ENCODE results near the gene ZFP36.
A peak's percentile ranks its signal among the peaks of the same experiment; 100 is the strongest.
"Not testable (repeated sequence)": the region's sequence is repeated elsewhere in the genome, so short reads cannot be mapped to it uniquely, and the experiment has no call there.

ZFP36 gene, protein sequence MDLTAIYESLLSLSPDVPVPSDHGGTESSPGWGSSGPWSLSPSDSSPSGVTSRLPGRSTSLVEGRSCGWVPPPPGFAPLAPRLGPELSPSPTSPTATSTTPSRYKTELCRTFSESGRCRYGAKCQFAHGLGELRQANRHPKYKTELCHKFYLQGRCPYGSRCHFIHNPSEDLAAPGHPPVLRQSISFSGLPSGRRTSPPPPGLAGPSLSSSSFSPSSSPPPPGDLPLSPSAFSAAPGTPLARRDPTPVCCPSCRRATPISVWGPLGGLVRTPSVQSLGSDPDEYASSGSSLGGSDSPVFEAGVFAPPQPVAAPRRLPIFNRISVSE

GRCh38 chr19:39406656-39407409 is at the start of gene ZFP36:
TSS of gene ZFP36 (plus strand) at chr19:39406847. CDS start at chr19:39406905, 58 bp downstream.
- peak; percentile 56 to 68 for DNase-seq

GRCh38 chr19:39359026-39359425 is 47.6 kb upstream of the ZFP36 start:
- DNase-seq = no peak

- no peak for DNase-seq
Observed at GRCh38 chr19:39360599-39360998, 46.0 kb upstream of the ZFP36 start.

DNA sequence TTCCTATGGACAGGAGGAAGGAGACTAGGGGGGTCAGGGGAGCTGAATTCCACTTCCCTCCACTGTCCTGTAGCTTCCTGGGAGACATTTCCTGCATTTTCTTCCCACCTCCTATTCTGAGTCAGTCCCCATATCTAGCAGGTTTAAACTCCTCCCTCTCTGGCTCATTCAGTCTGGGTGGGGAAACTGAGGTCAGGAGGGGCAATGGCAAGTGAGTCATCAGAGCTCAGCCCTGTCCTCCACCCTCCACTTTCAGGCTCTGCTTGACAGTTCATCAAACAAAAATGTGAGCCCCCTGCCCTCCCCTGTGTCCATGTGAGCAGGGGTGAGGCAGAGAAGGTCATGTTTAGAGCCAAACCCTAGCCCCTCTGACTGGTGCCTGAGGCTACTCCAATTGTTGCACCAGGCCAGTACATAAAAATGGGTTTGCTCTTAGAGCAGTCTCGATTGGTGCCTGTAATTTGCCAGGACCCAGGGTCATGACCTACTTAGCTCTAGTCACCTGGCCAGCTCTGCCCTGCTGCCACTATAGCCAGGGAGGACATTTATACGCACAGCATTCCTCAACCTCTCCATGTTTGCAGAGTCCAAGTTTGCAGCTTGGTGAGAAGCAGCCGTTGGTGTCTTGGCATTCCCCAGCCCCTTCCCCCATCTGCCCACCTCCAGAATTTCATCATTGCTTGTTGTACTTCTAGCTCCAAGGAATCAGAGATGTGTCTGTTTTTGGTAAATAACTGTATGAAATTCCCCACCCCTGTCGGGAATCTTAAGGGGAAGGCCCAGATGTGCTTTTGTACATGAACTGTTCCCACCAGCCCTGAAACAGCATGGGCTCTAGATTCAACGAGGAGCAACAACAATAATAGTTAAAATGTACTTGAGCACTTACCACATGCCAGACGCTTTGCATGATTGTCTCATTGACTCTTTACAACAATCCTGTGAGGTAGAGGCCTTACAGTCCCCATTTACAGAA is 43.7 kb upstream of the ZFP36 start:
- no peak for DNase-seq

DNA sequence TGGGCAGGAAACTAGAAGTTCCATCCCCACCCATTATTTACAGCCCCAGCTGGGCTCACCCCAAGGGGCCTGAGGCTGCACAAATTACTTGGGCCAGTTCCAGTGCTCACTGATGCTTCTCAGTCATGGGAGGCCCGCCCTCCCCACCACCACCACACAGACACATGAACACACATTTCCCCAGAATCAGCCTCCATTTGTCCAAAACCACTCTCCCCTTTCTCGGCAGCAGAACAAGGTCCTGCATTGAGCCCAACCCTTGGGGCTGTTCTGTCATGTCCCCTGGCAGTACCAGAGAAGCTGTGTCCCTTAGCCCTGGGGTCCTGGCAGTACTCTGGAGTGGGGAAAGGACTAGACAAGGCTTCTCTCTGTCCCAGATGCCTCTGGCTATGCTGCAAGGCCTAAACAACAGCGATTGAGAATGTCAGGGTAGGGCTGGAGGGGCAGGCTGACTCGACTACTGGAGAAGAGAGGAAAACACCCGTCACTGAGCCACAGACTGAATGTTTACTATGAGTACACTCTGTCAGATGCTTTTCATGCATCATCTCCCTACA is 42.7 kb upstream of the ZFP36 start:
- DNase-seq = no peak

GRCh38 chr19:39365531-39365930 is 41.1 kb upstream of the ZFP36 start:
- no peak for DNase-seq

DNA sequence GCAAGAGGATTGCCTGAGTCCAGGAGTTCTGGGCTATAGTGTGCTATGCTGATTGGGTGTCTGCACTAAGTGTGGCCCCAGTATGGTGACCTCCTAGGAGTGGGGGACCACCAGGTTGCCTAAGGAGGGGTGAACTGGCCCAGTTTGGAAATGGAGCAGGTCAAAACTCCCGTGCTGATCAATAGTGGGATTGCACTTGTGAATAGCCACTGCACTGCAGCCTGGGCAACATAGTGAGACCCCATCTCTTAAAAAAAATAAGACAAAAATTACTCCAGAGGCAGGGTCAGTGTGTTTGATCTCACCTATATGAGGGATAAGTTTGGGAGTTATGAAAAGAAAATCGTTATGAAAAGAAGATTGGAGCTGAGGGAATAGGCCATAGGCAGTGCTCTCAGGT is 37.4 kb upstream of the ZFP36 start:
- DNase-seq = no peak

DNA sequence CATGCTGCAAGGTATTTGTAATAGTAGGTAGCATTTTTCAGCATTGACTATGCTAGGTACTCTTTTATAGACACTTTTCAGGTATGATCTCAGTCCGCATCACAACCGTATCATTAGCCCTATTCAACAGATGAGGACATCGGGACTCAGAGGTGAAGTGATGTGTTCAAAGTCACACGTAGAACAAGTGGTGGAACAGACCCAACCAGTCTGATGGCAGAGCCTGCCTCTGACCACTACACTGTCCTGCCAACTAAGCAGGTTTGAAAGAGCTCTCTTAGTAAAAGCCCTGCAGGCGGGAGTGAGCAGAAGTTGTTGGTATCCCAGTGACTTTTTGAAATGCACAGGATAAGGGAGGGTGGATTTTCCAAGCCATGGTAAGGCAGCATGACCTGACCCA is 35.9 kb upstream of the ZFP36 start:
- DNase-seq = no peak

GRCh38 chr19:39372047-39372802 is 34.4 kb upstream of the ZFP36 start:
- DNase-seq = no peak

DNA sequence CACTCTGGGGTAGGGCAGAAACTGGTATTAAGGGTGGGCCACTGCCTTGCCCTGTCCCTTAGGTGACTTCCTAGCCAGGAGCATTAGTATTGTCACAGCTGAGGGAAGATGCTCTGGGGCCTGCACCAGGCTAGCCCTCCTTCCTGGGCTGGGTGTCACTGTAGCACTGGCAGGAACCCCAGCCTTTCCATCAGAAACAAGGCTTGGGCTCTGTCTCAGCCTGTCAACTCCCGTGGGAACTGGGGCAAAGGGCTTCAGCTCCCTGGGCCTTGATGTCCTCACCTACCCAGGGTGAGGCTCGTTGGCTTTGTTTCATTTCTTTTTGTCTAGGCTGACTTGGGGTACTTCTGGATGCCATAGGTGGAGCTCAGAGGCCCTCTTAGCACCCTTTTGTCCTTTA is 33.7 kb upstream of the ZFP36 start:
- DNase-seq = no peak

DNA sequence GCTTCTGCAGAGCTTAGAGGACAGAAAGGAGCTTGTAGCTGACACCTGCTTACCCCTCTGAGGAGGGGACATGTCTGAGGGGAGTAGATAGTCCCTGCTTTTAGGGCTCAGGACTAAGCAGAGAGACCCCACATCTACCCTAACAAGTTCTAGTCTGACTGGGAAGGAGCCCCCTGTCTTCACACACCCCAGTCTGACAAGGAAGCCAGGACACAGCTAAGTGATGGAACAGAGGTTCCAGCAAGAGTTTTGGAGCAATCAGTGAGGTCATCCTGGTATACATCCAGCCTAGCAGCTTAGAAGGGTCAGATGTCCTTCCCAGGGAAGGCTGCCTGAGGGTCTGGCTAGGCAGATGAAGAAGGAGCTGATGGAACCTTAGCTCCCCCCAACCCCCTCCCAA is 30.7 kb upstream of the ZFP36 start:
- no peak for DNase-seq

DNA sequence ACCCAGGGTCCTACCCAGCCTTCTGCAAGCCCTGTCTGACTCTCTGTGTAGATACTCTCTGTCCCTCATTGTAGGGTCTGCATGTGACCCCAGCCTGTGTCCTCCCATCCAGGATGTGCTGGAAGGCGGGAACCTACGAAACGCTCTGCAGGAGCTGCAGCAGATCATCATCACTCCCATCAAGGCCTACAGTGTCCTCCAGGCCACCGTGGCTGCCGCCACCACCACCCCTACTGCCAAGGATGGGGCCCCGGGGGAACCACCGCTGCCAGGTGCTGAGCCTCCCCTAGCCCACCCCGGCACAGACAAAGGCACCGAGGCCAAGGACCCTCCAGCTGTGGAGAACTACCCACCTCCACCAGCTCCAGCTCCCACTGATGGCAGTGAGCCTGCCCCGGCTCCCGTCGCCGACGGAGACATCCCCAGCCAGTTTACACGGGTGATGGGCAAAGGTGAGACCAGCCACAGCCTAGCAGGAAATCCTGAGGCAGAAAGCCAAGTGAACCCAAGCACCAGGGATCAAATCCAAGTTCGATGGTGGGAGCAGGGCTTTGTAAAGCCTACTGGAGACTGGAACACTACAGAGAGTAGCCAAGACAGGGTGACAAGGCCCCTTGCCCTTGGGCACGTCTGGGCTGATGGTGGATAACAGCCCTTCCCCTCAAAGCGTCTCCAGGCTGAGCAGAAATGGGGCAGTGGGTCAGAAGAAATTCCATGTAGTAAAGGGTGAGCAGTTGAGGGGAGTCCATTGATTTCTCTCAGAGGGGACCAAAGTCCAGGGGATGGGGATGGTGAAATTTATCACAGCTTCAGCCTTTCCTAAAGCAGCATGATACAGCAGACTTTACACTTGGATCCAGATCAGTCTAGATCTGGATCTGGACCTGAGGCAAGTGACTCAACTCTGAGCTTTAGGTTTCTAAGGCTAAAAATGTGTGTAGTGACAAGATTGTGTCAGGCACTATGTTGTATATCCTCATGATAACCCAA is 29.0 kb upstream of the ZFP36 start:
- no peak for DNase-seq

DNA sequence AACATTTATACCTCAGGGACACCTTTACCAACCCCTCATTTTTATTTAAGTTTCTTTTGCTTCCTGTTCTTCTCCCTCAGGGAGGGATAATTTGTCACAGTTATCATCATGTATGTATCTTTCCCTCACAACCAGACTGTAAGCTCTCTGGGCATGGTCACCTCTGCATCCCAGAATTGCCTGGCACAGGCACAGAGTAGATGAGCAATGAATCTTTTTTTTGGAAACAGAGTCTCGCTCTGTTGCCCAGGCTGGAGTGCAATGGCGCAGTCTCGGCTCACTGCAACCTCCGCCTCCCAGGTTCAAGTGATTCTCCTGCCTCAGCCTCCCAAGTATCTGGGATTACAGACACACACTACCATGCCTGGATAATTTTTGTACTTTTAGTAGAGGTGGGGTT is 27.3 kb upstream of the ZFP36 start:
- not testable (repeated sequence) for DNase-seq

DNA sequence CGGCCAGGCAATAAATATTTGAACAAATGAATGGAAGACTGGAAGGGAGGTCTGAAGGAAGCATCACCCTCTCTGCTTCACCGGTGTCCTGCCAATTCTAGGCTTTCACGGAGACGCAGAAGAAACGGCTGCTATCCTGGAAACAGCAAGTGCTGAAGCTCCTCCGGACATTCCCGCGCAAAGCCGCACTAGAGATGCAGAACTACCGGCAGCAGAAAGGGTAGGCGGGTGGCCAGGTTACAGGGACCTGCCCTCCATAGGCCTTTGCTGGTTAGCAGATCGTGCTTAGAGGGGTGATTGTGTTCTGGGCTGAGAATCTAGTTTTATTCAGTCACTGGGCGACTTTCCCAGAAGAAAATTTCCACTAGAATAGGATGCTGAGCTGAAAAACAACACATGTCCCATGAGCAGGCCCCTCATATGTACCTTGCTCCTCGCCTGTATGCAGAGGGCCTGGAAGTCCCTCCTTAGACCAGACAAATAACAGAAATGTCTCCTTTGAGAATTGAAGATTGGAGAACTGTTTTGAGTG is 26.7 kb upstream of the ZFP36 start:
- DNase-seq = no peak

DNA sequence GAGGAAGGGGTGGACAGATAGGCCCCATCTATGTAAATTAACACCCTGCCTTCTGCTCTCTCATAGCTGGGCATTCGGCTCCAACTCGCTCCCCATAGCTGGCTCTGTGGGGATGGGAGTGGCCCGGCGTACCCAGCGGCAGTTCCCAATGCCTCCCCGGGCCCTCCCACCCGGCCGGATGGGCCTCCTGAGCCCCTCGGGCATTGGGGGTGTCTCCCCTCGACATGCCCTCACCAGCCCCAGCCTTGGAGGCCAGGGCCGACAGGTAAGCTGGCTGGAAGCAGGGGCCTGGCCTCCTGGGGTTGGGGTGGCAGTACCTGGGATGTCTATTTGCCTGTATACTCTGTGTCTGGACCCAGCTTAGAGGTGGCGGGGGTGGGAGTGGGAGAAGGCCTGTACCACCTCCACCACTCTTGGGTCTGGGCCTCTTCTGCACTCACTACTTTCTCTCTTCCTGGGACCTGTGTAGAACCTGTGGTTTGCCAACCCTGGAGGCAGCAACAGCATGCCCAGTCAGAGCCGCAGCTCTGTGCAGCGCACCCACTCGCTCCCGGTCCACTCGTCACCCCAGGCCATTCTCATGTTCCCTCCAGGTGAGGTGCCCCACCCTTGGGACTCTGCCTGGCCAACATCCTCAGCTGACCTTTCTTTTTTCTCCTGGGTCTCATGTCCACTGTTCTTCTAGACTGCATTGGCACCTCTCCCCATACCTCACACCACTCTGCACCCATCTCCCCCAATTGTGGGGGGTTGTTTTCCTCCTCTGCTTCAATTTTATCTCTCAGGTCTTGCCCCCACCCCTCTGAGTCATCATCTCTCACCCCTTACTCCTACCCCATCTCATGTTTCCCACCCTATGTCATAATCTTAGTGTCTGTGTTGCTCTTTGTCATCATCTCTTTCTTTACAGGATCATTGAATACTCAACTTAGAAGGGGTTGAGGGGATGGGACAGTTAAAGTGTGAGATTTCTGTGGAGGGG is 25.8 kb upstream of the ZFP36 start:
- DNase-seq = no peak

GRCh38 chr19:39381910-39382611 is 24.6 kb upstream of the ZFP36 start:
- DNase-seq = no peak

GRCh38 chr19:39382991-39383828 is 23.4 kb upstream of the ZFP36 start:
- DNase-seq = no peak

Measured in NCI-H1930 (cell line).